Measurements from ENCODE around the gene CPNE1.

DNA sequence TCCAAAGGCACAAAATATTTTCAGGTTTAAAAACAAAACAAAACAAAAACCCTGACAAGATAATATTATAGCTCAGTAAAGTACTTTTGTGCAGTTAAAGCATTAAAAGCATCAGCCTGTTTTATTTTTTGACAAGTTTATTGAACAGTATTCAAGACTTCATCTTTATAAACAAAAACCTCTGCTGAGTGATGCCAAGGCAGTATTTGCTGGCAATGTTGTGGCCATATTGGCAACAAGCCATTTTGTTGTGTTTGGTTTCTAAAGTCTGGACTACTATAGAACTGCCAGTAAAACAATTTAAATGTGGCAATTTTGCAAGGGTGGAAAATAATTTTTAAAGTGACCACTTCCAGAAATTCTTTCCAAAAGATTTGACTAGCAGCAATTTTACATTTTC lies 15.9 kb downstream of the CPNE1 start:
- TF ChIP-seq, protein P1, sequence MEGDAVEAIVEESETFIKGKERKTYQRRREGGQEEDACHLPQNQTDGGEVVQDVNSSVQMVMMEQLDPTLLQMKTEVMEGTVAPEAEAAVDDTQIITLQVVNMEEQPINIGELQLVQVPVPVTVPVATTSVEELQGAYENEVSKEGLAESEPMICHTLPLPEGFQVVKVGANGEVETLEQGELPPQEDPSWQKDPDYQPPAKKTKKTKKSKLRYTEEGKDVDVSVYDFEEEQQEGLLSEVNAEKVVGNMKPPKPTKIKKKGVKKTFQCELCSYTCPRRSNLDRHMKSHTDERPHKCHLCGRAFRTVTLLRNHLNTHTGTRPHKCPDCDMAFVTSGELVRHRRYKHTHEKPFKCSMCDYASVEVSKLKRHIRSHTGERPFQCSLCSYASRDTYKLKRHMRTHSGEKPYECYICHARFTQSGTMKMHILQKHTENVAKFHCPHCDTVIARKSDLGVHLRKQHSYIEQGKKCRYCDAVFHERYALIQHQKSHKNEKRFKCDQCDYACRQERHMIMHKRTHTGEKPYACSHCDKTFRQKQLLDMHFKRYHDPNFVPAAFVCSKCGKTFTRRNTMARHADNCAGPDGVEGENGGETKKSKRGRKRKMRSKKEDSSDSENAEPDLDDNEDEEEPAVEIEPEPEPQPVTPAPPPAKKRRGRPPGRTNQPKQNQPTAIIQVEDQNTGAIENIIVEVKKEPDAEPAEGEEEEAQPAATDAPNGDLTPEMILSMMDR (IDR thresholded peaks at IDR 0.05): no peak
- TF ChIP-seq EP300 (IDR thresholded peaks at IDR 0.05) (no peak), POLR2AphosphoS5 (IDR thresholded peaks at IDR 0.05) (no peak)

Data from upper lobe of left lung (tissue), 4 donors.